Measurements from ENCODE around the gene POU3F1.

POU3F1 gene

GRCh38 chr1:38004284-38005108 is 42.1 kb downstream of the POU3F1 start:
- DNase-seq (ENCODE audit: low spot score) = no peak

DNA sequence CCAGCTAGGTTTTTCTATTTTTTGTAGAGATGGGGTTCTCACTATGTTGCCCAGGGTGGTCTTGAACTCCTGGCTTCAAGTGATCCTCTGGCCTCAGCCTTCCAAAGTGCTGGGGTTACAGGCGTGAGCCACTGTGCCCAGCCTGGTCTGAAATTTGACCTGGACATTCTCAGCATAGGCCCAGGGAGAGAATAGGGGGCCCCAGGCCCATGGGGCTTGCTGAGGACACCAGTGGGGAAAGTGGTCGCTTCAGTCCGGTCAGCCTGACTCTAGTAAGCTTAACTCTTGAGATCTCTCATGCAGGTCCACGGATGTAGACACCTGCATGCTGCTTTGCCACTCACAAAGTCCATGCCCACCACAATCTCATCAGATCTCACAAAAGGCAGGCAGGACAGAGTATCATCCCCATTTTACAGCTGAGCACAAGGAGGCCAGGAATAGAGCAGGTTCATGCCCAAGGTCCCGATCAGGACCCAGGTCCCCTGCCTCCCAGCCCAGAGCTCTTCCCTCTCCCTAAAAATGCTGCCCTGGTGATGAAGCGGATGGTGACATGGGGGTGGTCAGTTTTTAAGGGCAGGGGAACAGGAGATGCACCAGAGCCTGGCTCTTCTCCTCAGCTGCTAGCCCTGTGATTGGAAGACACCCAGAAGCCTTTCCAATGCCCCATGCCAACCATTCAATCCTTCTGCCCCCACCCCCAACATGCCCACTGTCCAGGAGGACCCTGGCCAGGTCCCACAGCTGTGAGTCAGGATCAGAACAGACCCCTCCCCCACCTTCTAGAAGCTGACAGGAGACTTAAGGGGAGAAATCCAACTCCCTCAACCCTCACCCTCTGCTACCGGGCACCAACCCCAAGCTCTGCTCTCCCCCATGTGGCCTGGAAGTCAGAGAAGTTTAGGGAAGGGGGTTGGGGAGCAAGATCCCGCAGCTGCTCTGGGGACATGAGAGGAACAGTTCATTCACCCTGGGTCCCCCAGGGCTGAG is 43.0 kb downstream of the POU3F1 start:
- DNase-seq (ENCODE audit: low spot score) = no peak

- DNase-seq (ENCODE audit: low spot score) = no peak
These were observed 45.8 kb downstream of the POU3F1 start for GRCh38 chr1:38000529-38001455.

DNA sequence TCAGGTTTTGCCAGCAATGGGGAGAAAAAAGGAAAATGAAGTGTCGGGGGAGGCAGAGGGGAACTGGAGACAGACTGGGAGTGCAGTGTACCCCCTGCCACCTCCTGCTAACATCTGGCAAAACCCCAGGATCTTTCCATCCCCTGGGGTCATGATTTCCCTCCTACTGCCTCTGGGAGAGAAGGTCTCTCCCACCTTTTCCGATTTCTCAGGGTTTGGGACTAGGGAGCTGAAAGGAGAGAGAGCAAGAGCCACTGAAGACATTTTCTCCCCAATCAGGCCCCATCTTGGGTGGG is 46.4 kb downstream of the POU3F1 start:
- no peak for DNase-seq (ENCODE audit: low spot score)

GRCh38 chr1:37999430-38000232 is 47.0 kb downstream of the POU3F1 start:
- DNase-seq (ENCODE audit: low spot score) = no peak

GRCh38 chr1:37998913-37999429 is 47.6 kb downstream of the POU3F1 start:
- no peak for DNase-seq (ENCODE audit: low spot score)

GRCh38 chr1:37998089-37998808 is 48.3 kb downstream of the POU3F1 start:
- DNase-seq (ENCODE audit: low spot score) = no peak

DNA sequence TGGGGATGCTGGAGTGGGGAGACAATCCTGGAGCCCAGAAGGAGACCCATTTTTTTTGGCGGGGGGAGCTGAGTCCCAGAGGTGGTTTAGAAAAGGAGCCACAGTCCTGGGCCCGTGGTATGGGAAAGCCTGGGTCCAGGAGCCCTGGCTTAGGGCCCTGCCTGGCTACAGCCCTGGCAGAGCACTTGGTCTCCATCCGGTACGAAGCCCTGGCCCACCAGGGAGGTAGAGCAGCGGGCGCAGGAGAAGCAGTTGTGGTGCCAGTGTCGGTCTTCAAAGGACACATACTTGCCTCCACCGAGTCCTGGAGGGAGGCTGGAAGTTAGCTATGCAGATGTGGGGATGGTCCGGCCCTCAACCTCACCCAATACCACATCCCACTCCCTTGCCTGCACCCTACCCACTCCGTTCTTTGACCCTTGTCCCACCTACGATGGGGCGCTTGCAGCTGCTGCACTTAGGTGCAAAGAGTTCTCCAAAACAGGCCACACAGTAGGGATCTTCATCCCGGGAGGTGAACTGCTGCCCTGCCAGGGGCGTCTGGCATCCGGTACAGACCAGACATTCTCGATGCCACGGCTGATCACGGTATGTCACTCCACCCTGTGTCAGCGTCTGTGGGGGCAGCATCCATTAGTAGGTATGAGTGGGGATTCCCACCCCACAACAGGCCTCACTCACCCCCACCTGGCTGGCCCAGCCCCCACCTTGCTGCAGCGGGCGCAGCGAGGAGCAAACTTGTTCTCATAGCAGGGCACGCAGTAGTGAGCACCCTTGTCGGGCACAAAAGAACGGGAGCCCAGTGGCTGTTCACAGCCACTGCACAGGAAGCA is 49.1 kb downstream of the POU3F1 start:
- DNase-seq (ENCODE audit: low spot score) = no peak

- DNase-seq (ENCODE audit: low spot score) = no peak
These were observed 50.7 kb downstream of the POU3F1 start for GRCh38 chr1:37995751-37996345.

- DNase-seq (ENCODE audit: low spot score) = no peak
These were observed 51.6 kb downstream of the POU3F1 start for GRCh38 chr1:37994886-37995566.

All from cerebellar cortex (tissue), 1 donor.